Measurements from ENCODE around the gene ZNF692. TPM values are rescaled to one million over a fixed set of nuclear protein-coding genes. Genes with fewer than 3 reads are reported as not detected.
A peak's percentile ranks its signal among the peaks of the same experiment; 100 is the strongest.

The ZNF692 gene
- total and polyA plus RNA-seq, 2 of the 13 experiments (the other 11 are each of a cell fraction or from before 2014, with no cell fraction given), result 27.3 to 45.8 TPM

- peak; percentile 75 for TF ChIP-seq GATAD2A (CRISPR knock-in tag; IDR thresholded peaks at IDR 0.05)
- TF ChIP-seq SOX13 (IDR thresholded peaks at IDR 0.05), result 0 out of 2 replicates have a peak, but pooled peaks have one; percentile 35
- TF ChIP-seq SOX13 (CRISPR knock-in tag; conservative IDR thresholded peaks at IDR 0.05 in 1 of 2, IDR thresholded peaks at IDR 0.05 in 1 of 2), result peak in 1 of 2 experiments; percentile 72; a peak in 2 of 4 replicates
- peak; percentile 56; the same call in 1 of the 2 replicates for TF ChIP-seq TFE3 (CRISPR knock-in tag; IDR thresholded peaks at IDR 0.05)
- TF ChIP-seq ZBTB33 (CRISPR knock-in tag; IDR thresholded peaks at IDR 0.05), result no peak
- peak; percentile 88 for TF ChIP-seq PPARG (CRISPR knock-in tag; conservative IDR thresholded peaks at IDR 0.05)
- peak; percentile 76; the same call in 1 of the 2 replicates for TF ChIP-seq ATM (IDR thresholded peaks at IDR 0.05; ENCODE audit: borderline replicate concordance)
These were observed 30.0 kb downstream of the ZNF692 start (continued) for GRCh38 chr1:248828845-248829244.

GRCh38 chr1:248825909-248826760 is 32.8 kb downstream of the ZNF692 start, which contains the start of gene SH3BP5L:
Gene SH3BP5L, minus strand, starts transcription at chr1:248825915. Its CDS starts 980 bp downstream, at chr1:248824935.
- CTCF ChIA-PET (ENCODE audit: low intra/inter-chr PET ratio, low total read pairs), result no interaction called here
- H3K79me2 ChIP-seq (ENCODE audit: insufficient read depth, low read length), result peaks cover 34% of the 10 kb centered on the region
- peak within 1 kb of the TSS; percentile 99 for H3K27ac ChIP-seq (ENCODE audit: extremely low read length, insufficient read depth, low read length)
- H4K20me1 ChIP-seq (ENCODE audit: insufficient read depth, low read length), result no peaks in the 10 kb centered on the region
- peak; percentile 82 for FAIRE-seq
- BruUV-seq (replicated peaks), result TSS peak; percentile 92
- H3K36me3 ChIP-seq (replicated peaks in 1 of 2; ENCODE audit: control insufficient read depth in 1 of 2, insufficient read depth in 2 of 2, low read length in 2 of 2), result peaks cover 0 to 16% of the 10 kb centered on the region in 2 experiments; a peak in 2 of 5 replicates
- peak within 1 kb of the TSS; percentile 71 to 92 (median 81) for H3K4me3 ChIP-seq (replicated peaks in 1 of 3; ENCODE audit: insufficient read depth in 1 of 3, low read depth in 2 of 3, low read length in 3 of 3)
- H2AFZ ChIP-seq (ENCODE audit: low read length), result peak within 1 kb of the TSS; percentile 96
- peak within 1 kb of the TSS; percentile 94 for H3K9ac ChIP-seq (ENCODE audit: insufficient read depth, low read depth, low read length)
- H3K4me2 ChIP-seq (ENCODE audit: low read depth, low read length), result peak within 1 kb of the TSS; percentile 96
- POLR2A ChIA-PET, result interaction anchor here (0.9 to 5.6 kb wide), 7 partner anchors 12 to 80 kb away, joined by 3 to 108 read pairs (median 7); partner anchors contain the start of genes PGBD2, ZNF672 and ZNF692
- 2% methylated on average over 34 of the region's 56 CpGs for WGBS (ENCODE audit: low lambda C conversion rate)
- intact Hi-C loops (cut with micrococcal nuclease; ENCODE audit: unreplicated experiment) (loop anchor here (2.0 kb wide), 1 partner anchor 47 kb away; no protein-coding TSS in a partner anchor), in situ Hi-C loops (cut with HindIII; ENCODE audit: extremely low pct_ligation_motif_present, low pct_unique_long_range_greater_than_20kb) (no loop called here)
- peak; percentile 94 for ATAC-seq
- DNase-seq (ENCODE audit: low spot score), result peak; percentile 93
- peaks cover 69% of the 10 kb centered on the region for H3K4me1 ChIP-seq (ENCODE audit: insufficient read depth, low read length)
- no peaks in the 10 kb centered on the region for H3K9me3 ChIP-seq (ENCODE audit: low read length)
- H3K27me3 ChIP-seq (ENCODE audit: control insufficient read depth in 1 of 2, insufficient read depth in 2 of 2, low read length in 2 of 2), result no peaks in the 10 kb centered on the region; a peak in 1 of 5 replicates
- TF ChIP-seq MXD3 (CRISPR knock-in tag; IDR thresholded peaks at IDR 0.05) (0 out of 2 replicates have a peak, but pooled peaks have one; percentile 14), ZNF282 (IDR thresholded peaks at IDR 0.05; ENCODE audit: partially characterized antibody) (no peak), ZNF850 (CRISPR knock-in tag; conservative IDR thresholded peaks at IDR 0.05) (no peak), RFX5 (IDR thresholded peaks at IDR 0.05; ENCODE audit: low read depth, low read length) (0 out of 2 replicates have a peak, but pooled peaks have one; percentile 44), KLF6 (CRISPR knock-in tag; IDR thresholded peaks at IDR 0.05) (no peak; the same call in 1 of the 2 replicates), ZNF576 (CRISPR knock-in tag; IDR thresholded peaks at IDR 0.05) (no peak), ZSCAN9 (CRISPR knock-in tag; IDR thresholded peaks at IDR 0.05; ENCODE audit: borderline replicate concordance) (peak; percentile 63; the same call in 1 of the 2 replicates), MLX (CRISPR knock-in tag; IDR thresholded peaks at IDR 0.05) (no peak), ZMAT3 (CRISPR knock-in tag; conservative IDR thresholded peaks at IDR 0.05) (0 out of 2 replicates have a peak, but pooled peaks have one; percentile 26)

Data from HepG2 (cell line).